WTC11 (cell line): ENCODE data around the gene ASMTL. TPM values are rescaled to one million over a fixed set of nuclear protein-coding genes. Genes with fewer than 3 reads are reported as not detected.

Source experiments
- ATAC-seq: fragments of 200-7000 bp; cut with Tn5 transposase; 2 replicates; pipeline ENCODE4 v1.10.0; 2021; ENCODE audit warnings: mild to moderate bottlenecking, moderate library complexity
- CTCF ChIA-PET: fragments of 300-600 bp; sonication (Branson Sonifier 250); formaldehyde crosslinking; loops from one replicate; lab custom pipeline; 2021; ENCODE audit warnings: antibody characterized with exemption; lab: Charles Lee
- POLR2A ChIA-PET: fragments of 350-600 bp; sonication (Branson Sonifier 250); formaldehyde crosslinking; loops from one replicate; lab custom pipeline; 2021; ENCODE audit warnings: antibody characterized with exemption; lab: Charles Lee
- DNase-seq: peaks from one replicate; pipeline ENCODE4 v3.0.0; 2021; ENCODE audit warnings: low spot score
- H3K27ac Mint-ChIP-seq: 2 replicates; pipeline ENCODE4 v1.8.0; 2021; ENCODE audit warnings: mixed read lengths
- H3K27me3 Mint-ChIP-seq: 2 replicates; pipeline ENCODE4 v1.8.0; 2021; ENCODE audit warnings: low read depth, mild to moderate bottlenecking, moderate library complexity, mixed read lengths
- H3K36me3 Mint-ChIP-seq: 2 replicates; pipeline ENCODE4 v1.8.0; 2021; ENCODE audit warnings: mixed read lengths
- H3K4me1 Mint-ChIP-seq: 2 replicates; pipeline ENCODE4 v1.8.0; 2022; ENCODE audit warnings: mixed read lengths
- H3K4me3 Mint-ChIP-seq: 2 replicates; pipeline ENCODE4 v1.8.0; 2021; ENCODE audit warnings: mild to moderate bottlenecking, moderate library complexity, mixed read lengths
- H3K9me3 Mint-ChIP-seq: 2 replicates; pipeline ENCODE4 v1.8.0; 2021; ENCODE audit warnings: mixed read lengths
- ATF3 ChIP-seq: sonication (generic); formaldehyde crosslinking; conservative IDR thresholded peaks from 2 replicates; pipeline ENCODE4 v1.8.1; 2022; ENCODE audit warnings: mild to moderate bottlenecking, missing genetic modification reagents
- CBFB ChIP-seq: sonication (generic); formaldehyde crosslinking; IDR thresholded peaks from 2 replicates; pipeline ENCODE4 v1.8.1; 2022; ENCODE audit warnings: mild to moderate bottlenecking, low read depth, missing genetic modification reagents
- FOXJ3 ChIP-seq: sonication (generic); formaldehyde crosslinking; IDR thresholded peaks from 2 replicates; pipeline ENCODE4 v1.9.0; 2021; ENCODE audit warnings: missing genetic modification reagents, mild to moderate bottlenecking, borderline replicate concordance
- FOXK1 ChIP-seq: sonication (generic); formaldehyde crosslinking; IDR thresholded peaks from 2 replicates; pipeline ENCODE4 v1.8.0; 2022; ENCODE audit warnings: mild to moderate bottlenecking, moderate library complexity, missing genetic modification reagents
- GABPB1 ChIP-seq: sonication (generic); formaldehyde crosslinking; IDR thresholded peaks from 2 replicates; pipeline ENCODE4 v1.8.1; 2023; ENCODE audit warnings: mild to moderate bottlenecking, missing genetic modification reagents
- GRHL2 ChIP-seq: fragments of 250-450 bp; sonication (Bioruptor Pico); IDR thresholded peaks from 2 replicates; pipeline ENCODE4 v1.8.0; 2022; ENCODE audit warnings: mild to moderate bottlenecking, moderate library complexity; ENCODE audit not compliant: insufficient replicate concordance, severe bottlenecking
- MAX ChIP-seq: sonication (generic); formaldehyde crosslinking; IDR thresholded peaks from 2 replicates; pipeline ENCODE4 v1.8.0; 2022; ENCODE audit warnings: mild to moderate bottlenecking, missing genetic modification reagents
- MLX ChIP-seq: sonication (generic); formaldehyde crosslinking; IDR thresholded peaks from 2 replicates; pipeline ENCODE4 v1.8.1; 2023; ENCODE audit warnings: mild to moderate bottlenecking, missing genetic modification reagents, moderate library complexity
- OVOL2 ChIP-seq: fragments of 250-450 bp; sonication (Bioruptor Pico); IDR thresholded peaks from 2 replicates; pipeline ENCODE4 v1.9.0; 2021; ENCODE audit warnings: mild to moderate bottlenecking, borderline replicate concordance
- PRDM15 ChIP-seq: sonication (generic); formaldehyde crosslinking; IDR thresholded peaks from 2 replicates; pipeline ENCODE4 v1.8.0; 2022; ENCODE audit warnings: missing genetic modification reagents
- SMAD4 ChIP-seq: sonication (generic); formaldehyde crosslinking; IDR thresholded peaks from 2 replicates; pipeline ENCODE4 v1.8.0; 2022; ENCODE audit warnings: mild to moderate bottlenecking, missing genetic modification reagents
- USF1 ChIP-seq: sonication (generic); formaldehyde crosslinking; IDR thresholded peaks from 2 replicates; pipeline ENCODE4 v1.8.0; 2022; ENCODE audit warnings: mild to moderate bottlenecking, missing genetic modification reagents
- ZBTB21 ChIP-seq: sonication (generic); formaldehyde crosslinking; IDR thresholded peaks from 2 replicates; pipeline ENCODE4 v1.8.1; 2023; ENCODE audit warnings: mild to moderate bottlenecking, missing genetic modification reagents, borderline replicate concordance
- ZNF263 ChIP-seq: sonication (generic); formaldehyde crosslinking; IDR thresholded peaks from 2 replicates; pipeline ENCODE4 v1.8.1; 2022; ENCODE audit warnings: low read depth, mild to moderate bottlenecking, moderate library complexity, missing genetic modification reagents
- ZNF396 ChIP-seq: fragments of 250-450 bp; sonication (Bioruptor Pico); IDR thresholded peaks from 2 replicates; pipeline ENCODE4 v1.8.0; 2021; ENCODE audit warnings: mild to moderate bottlenecking, moderate library complexity, borderline replicate concordance
- ZSCAN18 ChIP-seq: fragments of 250-450 bp; sonication (Bioruptor Pico); IDR thresholded peaks from 2 replicates; pipeline ENCODE4 v2.1.2; 2022; ENCODE audit warnings: mild to moderate bottlenecking, moderate library complexity
- total RNA-seq: library from RNA; stranded (reverse); gene quantifications from 3 replicates; pipeline ENCODE4 v1.2.3, GENCODE V29; 2021

The ASMTL gene
- total RNA-seq, 1 experiment from 2014 or later = 70.6 TPM

- Mint-ChIP-seq H3K36me3 (peaks cover 18% of the 10 kb centered on the region), H3K9me3 (peaks cover 24% of the 10 kb centered on the region), H3K4me3 (peak overlapping the region; percentile 52), H3K4me1 (peaks cover 8% of the 10 kb centered on the region), H3K27ac (peak overlapping the region; percentile 87), H3K27me3 (peaks cover 10% of the 10 kb centered on the region)
- ChIA-PET POLR2A (no interaction called here), CTCF (no interaction called here)
- TF ChIP-seq MAX (CRISPR knock-in tag) (peak; percentile 65), USF1 (CRISPR knock-in tag) (no peak), ATF3 (CRISPR knock-in tag) (peak; percentile 78; the same call in 1 of the 2 replicates), CBFB (CRISPR knock-in tag) (no peak), GABPB1 (CRISPR knock-in tag) (peak; percentile 99)
- peak; percentile 76 for DNase-seq
- peak; percentile 60 for ATAC-seq
Observed at GRCh38 chrX:1481636-1482529, 29.2 kb upstream of the ASMTL start.

GRCh38 chrX:1480082-1480785 lies 27.5 kb upstream of the ASMTL start:
- TF ChIP-seq ZNF263 (CRISPR knock-in tag) (no peak), PRDM15 (CRISPR knock-in tag) (no peak), GRHL2 (CRISPR knock-in tag) (no peak), ZSCAN18 (no peak), SMAD4 (no peak), FOXK1 (CRISPR knock-in tag) (no peak), FOXJ3 (no peak), ZNF396 (no peak), OVOL2 (CRISPR knock-in tag) (no peak), ZBTB21 (no peak), CBFB (CRISPR knock-in tag) (no peak), MLX (no peak)
- H3K4me1 Mint-ChIP-seq = peaks cover 8% of the 10 kb centered on the region
- peaks cover 10% of the 10 kb centered on the region for H3K27me3 Mint-ChIP-seq
- H3K9me3 Mint-ChIP-seq = peaks cover 25% of the 10 kb centered on the region
- ATAC-seq (no peak), DNase-seq (no peak)
- CTCF ChIA-PET = no interaction called here
- H3K27ac Mint-ChIP-seq = no peak overlapping the region
- peaks cover 16% of the 10 kb centered on the region for H3K36me3 Mint-ChIP-seq
- no peak overlapping the region for H3K4me3 Mint-ChIP-seq
- POLR2A ChIA-PET = no interaction called here
